SK-N-SH treated with all-trans-retinoic acid at 6 μM for 48 hours (cell line): ENCODE results near the gene OSBPL1A.

Experiments
- ARNTL ChIP-seq: fragments of 450-650 bp; formaldehyde crosslinking; IDR thresholded peaks from 2 replicates; pipeline ENCODE4 v1.5.0; 2020; ENCODE audit warnings: low read depth, mild to moderate bottlenecking, moderate library complexity, borderline replicate concordance
- BACH2 ChIP-seq: fragments of 250-450 bp; sonication (Bioruptor Pico); IDR thresholded peaks from 2 replicates; pipeline ENCODE4 v1.9.0; 2021; ENCODE audit warnings: mild to moderate bottlenecking, borderline replicate concordance
- CREB5 ChIP-seq: fragments of 250-450 bp; sonication (Bioruptor Pico); IDR thresholded peaks from 2 replicates; pipeline ENCODE4 v1.5.1; 2020; ENCODE audit warnings: low read depth, mild to moderate bottlenecking, moderate library complexity
- TCF4 ChIP-seq: fragments of 250-450 bp; sonication (Bioruptor Pico); IDR thresholded peaks from 2 replicates; pipeline ENCODE4 v1.8.0; 2021; ENCODE audit warnings: mild to moderate bottlenecking, moderate library complexity, borderline replicate concordance
- ZFP3 ChIP-seq: fragments of 250-450 bp; sonication (Bioruptor Pico); IDR thresholded peaks from 2 replicates; pipeline ENCODE4 v1.5.0; 2020; ENCODE audit warnings: mild to moderate bottlenecking, moderate library complexity
- ZNF70 ChIP-seq: fragments of 450-650 bp; formaldehyde crosslinking; IDR thresholded peaks from 2 replicates; pipeline ENCODE4 v1.5.0; 2020; ENCODE audit warnings: mild to moderate bottlenecking, moderate library complexity
- ZNF8 ChIP-seq: fragments of 450-650 bp; formaldehyde crosslinking; IDR thresholded peaks from 2 replicates; pipeline ENCODE4 v1.5.0; 2020; ENCODE audit warnings: mild to moderate bottlenecking, moderate library complexity

- TF ChIP-seq BACH2 (CRISPR knock-in tag) = no peak
- no peak for TF ChIP-seq CREB5 (CRISPR knock-in tag)
- TF ChIP-seq ZFP3 (CRISPR knock-in tag) = no peak
- no peak for TF ChIP-seq TCF4 (CRISPR knock-in tag)
- TF ChIP-seq ZNF8 = no peak
- TF ChIP-seq ZNF70 (CRISPR knock-in tag) = no peak
- TF ChIP-seq ARNTL = no peak
Observed at GRCh38 chr18:24321071-24321470, 76.6 kb downstream of the OSBPL1A start.
